HK-2 (cell line): Measurements from ENCODE around the gene SIMC1.

ENCODE experiments used
- DNase-seq: peaks from one replicate; pipeline ENCODE4 v3.0.0-alpha.2; 2018; ENCODE audit not compliant: unreplicated experiment

The SIMC1 gene

GRCh38 chr5:176361437-176362232 lies 123.4 kb downstream of the SIMC1 start, which contains the start of gene KIAA1191:
Gene KIAA1191, minus strand, starts transcription at chr5:176361764. Its CDS starts 2,256 bp downstream, at chr5:176359508.
- DNase-seq, result peak; percentile 88

GRCh38 chr5:176362233-176362490 lies 123.9 kb downstream of the SIMC1 start:
- no peak for DNase-seq

- DNase-seq, result no peak
Measured at GRCh38 chr5:176364765-176365350, 126.6 kb downstream of the SIMC1 start.

GRCh38 chr5:176365351-176366231 lies 127.4 kb downstream of the SIMC1 start, which contains the start of gene ARL10:
Gene ARL10, plus strand, starts transcription at chr5:176365487. Its CDS starts 77 bp downstream, at chr5:176365564.
- peak; percentile 58 for DNase-seq

- no peak for DNase-seq
Measured at GRCh38 chr5:176366232-176366894, 128.1 kb downstream of the SIMC1 start.

- no peak for DNase-seq
Measured at GRCh38 chr5:176368726-176369125, 130.5 kb downstream of the SIMC1 start.

- no peak for DNase-seq
Measured at GRCh38 chr5:176369934-176370711, 131.9 kb downstream of the SIMC1 start.

- no peak for DNase-seq
Measured at GRCh38 chr5:176371621-176372539, 133.7 kb downstream of the SIMC1 start.

- no peak for DNase-seq
Measured at GRCh38 chr5:176373100-176373818, 135.0 kb downstream of the SIMC1 start.

GRCh38 chr5:176379881-176380280 lies 141.7 kb downstream of the SIMC1 start:
- no peak for DNase-seq

GRCh38 chr5:176381423-176381822 lies 143.2 kb downstream of the SIMC1 start:
- DNase-seq, result no peak

GRCh38 chr5:176381979-176382378 lies 143.8 kb downstream of the SIMC1 start:
- DNase-seq, result no peak

- no peak for DNase-seq
Measured at GRCh38 chr5:176382721-176383120, 144.5 kb downstream of the SIMC1 start.

GRCh38 chr5:176383248-176383905 lies 145.2 kb downstream of the SIMC1 start:
- no peak for DNase-seq

GRCh38 chr5:176383961-176384360 lies 145.7 kb downstream of the SIMC1 start:
- no peak for DNase-seq

- no peak for DNase-seq
Measured at GRCh38 chr5:176384366-176384930, 146.2 kb downstream of the SIMC1 start.

GRCh38 chr5:176384991-176385390 lies 146.8 kb downstream of the SIMC1 start:
- no peak for DNase-seq

- DNase-seq, result no peak
Measured at GRCh38 chr5:176386491-176386890, 148.3 kb downstream of the SIMC1 start.
